ENCODE data around the gene GALK2. TPM values are rescaled to one million over a fixed set of nuclear protein-coding genes. Genes with fewer than 3 reads are reported as not detected.

Gene GALK2
- total RNA-seq, 1 donor from 2014 or later: 23.5 TPM

- Mint-ChIP-seq H3K4me1 (ENCODE audit: low read depth) (no peaks in the 10 kb centered on the region), H3K4me3 (no peak overlapping the region), H3K27me3 (ENCODE audit: insufficient read depth) (peaks cover 2% of the 10 kb centered on the region), H3K36me3 (ENCODE audit: low read depth) (no peaks in the 10 kb centered on the region), H3K27ac (no peak overlapping the region), H3K9me3 (no peaks in the 10 kb centered on the region)
- no peak for DNase-seq (ENCODE audit: low spot score)
- intact Hi-C loops (cut with micrococcal nuclease): no loop called here
These were observed 196.4 kb downstream of the GALK2 start for GRCh38 chr15:49366496-49366895.

GRCh38 chr15:49370782-49371181 lies 200.7 kb downstream of the GALK2 start:
- Mint-ChIP-seq H3K36me3 (ENCODE audit: low read depth) (no peaks in the 10 kb centered on the region), H3K9me3 (no peaks in the 10 kb centered on the region), H3K4me3 (no peak overlapping the region), H3K27me3 (ENCODE audit: insufficient read depth) (peaks cover 2% of the 10 kb centered on the region), H3K27ac (no peak overlapping the region), H3K4me1 (ENCODE audit: low read depth) (no peaks in the 10 kb centered on the region)
- no peak for DNase-seq (ENCODE audit: low spot score)
- intact Hi-C loops (cut with micrococcal nuclease): no loop called here

GRCh38 chr15:49372366-49372765 lies 202.3 kb downstream of the GALK2 start:
- H3K4me3 Mint-ChIP-seq: no peak overlapping the region
- no peaks in the 10 kb centered on the region for H3K4me1 Mint-ChIP-seq (ENCODE audit: low read depth)
- intact Hi-C loops (cut with micrococcal nuclease): no loop called here
- H3K27me3 Mint-ChIP-seq (ENCODE audit: insufficient read depth): peaks cover 5% of the 10 kb centered on the region
- no peaks in the 10 kb centered on the region for H3K36me3 Mint-ChIP-seq (ENCODE audit: low read depth)
- no peak for DNase-seq (ENCODE audit: low spot score)
- no peak overlapping the region for H3K27ac Mint-ChIP-seq
- no peaks in the 10 kb centered on the region for H3K9me3 Mint-ChIP-seq

- H3K4me1 Mint-ChIP-seq (ENCODE audit: low read depth): no peaks in the 10 kb centered on the region
- H3K27me3 Mint-ChIP-seq (ENCODE audit: insufficient read depth): peaks cover 9% of the 10 kb centered on the region
- H3K36me3 Mint-ChIP-seq (ENCODE audit: low read depth): no peaks in the 10 kb centered on the region
- no peak overlapping the region for H3K4me3 Mint-ChIP-seq
- no peaks in the 10 kb centered on the region for H3K9me3 Mint-ChIP-seq
- intact Hi-C loops (cut with micrococcal nuclease): no loop called here
- DNase-seq (ENCODE audit: low spot score): no peak
- no peak overlapping the region for H3K27ac Mint-ChIP-seq
These were observed 209.9 kb downstream of the GALK2 start for GRCh38 chr15:49379996-49380395.

GRCh38 chr15:49380912-49381311 lies 210.9 kb downstream of the GALK2 start:
- Mint-ChIP-seq H3K27ac (no peak overlapping the region), H3K4me1 (ENCODE audit: low read depth) (no peaks in the 10 kb centered on the region), H3K36me3 (ENCODE audit: low read depth) (no peaks in the 10 kb centered on the region), H3K9me3 (no peaks in the 10 kb centered on the region), H3K27me3 (ENCODE audit: insufficient read depth) (peaks cover 11% of the 10 kb centered on the region), H3K4me3 (no peak overlapping the region)
- intact Hi-C loops (cut with micrococcal nuclease): no loop called here
- no peak for DNase-seq (ENCODE audit: low spot score)

Other genes starting within 250 kb of the GALK2 start
- gene SHC4, start 206.3 kb upstream of the GALK2 start, total RNA-seq: 25.7 and 26.4 TPM in 2 replicates
- gene SECISBP2L, start 123.8 kb upstream of the GALK2 start, total RNA-seq: 38.0 and 44.8 TPM in 2 replicates
- 99.7 and 105 TPM in 2 replicates for gene COPS2, start 14.6 kb upstream of the GALK2 start, total RNA-seq